Fibroblast of lung (primary cell): ENCODE measurements around the gene ALOX12B. TPM values are rescaled to one million over a fixed set of nuclear protein-coding genes. Genes with fewer than 3 reads are reported as not detected.
A peak's percentile ranks its signal among the peaks of the same experiment; 100 is the strongest.

Experiments used
- DNase-seq, 2 donors: peaks; one replicate each; pipeline versions ENCODE4 v3.0.0 to v3.0.0-alpha.2; 2010; ENCODE audit warnings: low read depth in 2 of 2
- H2AFZ ChIP-seq: 2 replicates; pipeline ENCODE4 v1.5.1; 2012; ENCODE audit warnings: low read length, control low read depth, inconsistent platforms
- H3K27ac ChIP-seq: 2 replicates; pipeline ENCODE4 v1.5.1; 2011; ENCODE audit warnings: low read length, control low read depth; ENCODE audit not compliant: insufficient read depth
- H3K27me3 ChIP-seq: 2 replicates; pipeline ENCODE4 v1.5.1; 2011; ENCODE audit warnings: mild to moderate bottlenecking, low read length; ENCODE audit not compliant: control insufficient read depth, insufficient read depth
- H3K36me3 ChIP-seq: 2 replicates; pipeline ENCODE4 v1.5.1; 2011; ENCODE audit warnings: low read length; ENCODE audit not compliant: control insufficient read depth, insufficient read depth
- H3K4me1 ChIP-seq: 2 replicates; pipeline ENCODE4 v1.5.1; 2011; ENCODE audit warnings: low read length; ENCODE audit not compliant: control insufficient read depth, insufficient read depth; ENCODE audit errors: extremely low read depth
- H3K4me2 ChIP-seq: 2 replicates; pipeline ENCODE4 v1.5.1; 2011; ENCODE audit warnings: low read length, control low read depth; ENCODE audit not compliant: insufficient read depth; ENCODE audit errors: extremely low read depth
- H3K4me3 ChIP-seq, 4 experiments: fragments of 200-600 bp in 1 of 4; sonication (generic) in 1 of 4; replicated peaks in 1 of 4; 2 replicates each; pipeline ENCODE4 v1.5.1; 2011 to 2016; ENCODE audit warnings: low read length in 4 of 4, low read depth in 3 of 4, mild to moderate bottlenecking in 3 of 4, control low read depth in 2 of 4, inconsistent platforms in 1 of 4, mixed read lengths in 1 of 4; ENCODE audit not compliant: insufficient read depth in 1 of 4; ENCODE audit errors: control extremely low read depth in 1 of 4
- H3K79me2 ChIP-seq: 2 replicates; pipeline ENCODE4 v1.5.1; 2012; ENCODE audit warnings: mild to moderate bottlenecking, low read length, inconsistent platforms; ENCODE audit not compliant: control insufficient read depth, insufficient read depth
- H3K9ac ChIP-seq: 2 replicates; pipeline ENCODE4 v1.5.1; 2011; ENCODE audit warnings: mild to moderate bottlenecking, low read length, control low read depth; ENCODE audit not compliant: insufficient read depth
- H3K9me3 ChIP-seq: 2 replicates; pipeline ENCODE4 v1.5.1; 2012; ENCODE audit warnings: low read depth, low read length; ENCODE audit not compliant: control insufficient read depth, insufficient read depth
- H4K20me1 ChIP-seq: 2 replicates; pipeline ENCODE4 v1.5.1; 2011; ENCODE audit warnings: low read length; ENCODE audit not compliant: control insufficient read depth, insufficient read depth; ENCODE audit errors: extremely low read depth
- CTCF ChIP-seq, 2 donors: IDR thresholded peaks in 1 of 2; conservative IDR thresholded peaks in 1 of 2; 1 replicate in 1 of 2; 2 replicates in 1 of 2; pipeline ENCODE4 v1.5.1; 2011 to 2012; ENCODE audit warnings: low read length in 2 of 2, control low read depth in 1 of 2, inconsistent platforms in 1 of 2, low read depth in 1 of 2, mild to moderate bottlenecking in 1 of 2
- EZH2 ChIP-seq: IDR thresholded peaks from 2 replicates; pipeline ENCODE4 v1.5.1; 2012; ENCODE audit warnings: low read length, control low read depth, mild to moderate bottlenecking; ENCODE audit errors: missing control alignments
- polyA plus RNA-seq, 2 donors: library from polyadenylated mRNA; depleted of rRNA in 1 of 2; stranded (reverse) in 1 of 2; unstranded in 1 of 2; fragments of >200 nt; gene quantifications; 2 replicates each; pipeline ENCODE4 v1.2.1, GENCODE V29; 2011 to 2012; ENCODE audit warnings: missing spikeins in 1 of 2
- total RNA-seq: library from RNA; depleted of rRNA; stranded (reverse); fragments of >200 nt; gene quantifications from 2 replicates; pipeline ENCODE4 v1.2.1, GENCODE V29; 2014

The ALOX12B gene
- total and polyA plus RNA-seq, 2 donors (not counting 1 experiment from before 2014, with no cell fraction given): not detected

GRCh38 chr17:8117980-8118768 is 30.7 kb upstream of the ALOX12B start, which contains the start of gene ALOXE3:
TSS of gene ALOXE3 (minus strand) at chr17:8118514. CDS start at chr17:8117990, 524 bp downstream.
- H3K79me2 ChIP-seq: no peaks in the 10 kb centered on the region
- H3K27ac ChIP-seq: no peak within 1 kb of the TSS
- no peaks in the 10 kb centered on the region for H3K36me3 ChIP-seq
- no peaks in the 10 kb centered on the region for H3K9me3 ChIP-seq
- H3K4me2 ChIP-seq: peak within 1 kb of the TSS; percentile 99
- peak within 1 kb of the TSS; percentile 60 for H2AFZ ChIP-seq
- TF ChIP-seq EZH2: no peak
- TF ChIP-seq CTCF (conservative IDR thresholded peaks at IDR 0.05 in 1 of 2, IDR thresholded peaks at IDR 0.05 in 1 of 2; ENCODE audit: low read depth in 1 of 2, low read length in 2 of 2): no peak
- H4K20me1 ChIP-seq: no peaks in the 10 kb centered on the region
- H3K27me3 ChIP-seq: peaks cover 30% of the 10 kb centered on the region
- peak; percentile 36 to 75 for DNase-seq
- peaks cover 5% of the 10 kb centered on the region for H3K4me1 ChIP-seq
- peak within 1 kb of the TSS; percentile 9 to 83 (median 66) for H3K4me3 ChIP-seq
- H3K9ac ChIP-seq: no peak within 1 kb of the TSS

GRCh38 chr17:8117367-8117979 is 30.0 kb upstream of the ALOX12B start:
- no peaks in the 10 kb centered on the region for H4K20me1 ChIP-seq
- H3K79me2 ChIP-seq: no peaks in the 10 kb centered on the region
- H2AFZ ChIP-seq: peak overlapping the region; percentile 60
- H3K27ac ChIP-seq: no peak overlapping the region
- peaks cover 33% of the 10 kb centered on the region for H3K27me3 ChIP-seq
- TF ChIP-seq EZH2: no peak
- TF ChIP-seq CTCF (conservative IDR thresholded peaks at IDR 0.05 in 1 of 2, IDR thresholded peaks at IDR 0.05 in 1 of 2; ENCODE audit: low read depth in 1 of 2, low read length in 2 of 2): no peak
- H3K9me3 ChIP-seq: no peaks in the 10 kb centered on the region
- H3K4me2 ChIP-seq: peak overlapping the region; percentile 99
- no peak for DNase-seq
- no peak overlapping the region for H3K9ac ChIP-seq
- no peaks in the 10 kb centered on the region for H3K36me3 ChIP-seq
- H3K4me1 ChIP-seq: peaks cover 5% of the 10 kb centered on the region
- H3K4me3 ChIP-seq: peak overlapping the region in 2 of 4 experiments; percentile 70 to 83

- no peaks in the 10 kb centered on the region for H3K79me2 ChIP-seq
- no peaks in the 10 kb centered on the region for H3K9me3 ChIP-seq
- no peak overlapping the region for H3K9ac ChIP-seq
- no peak overlapping the region for H3K4me3 ChIP-seq
- H3K36me3 ChIP-seq: no peaks in the 10 kb centered on the region
- H2AFZ ChIP-seq: no peak overlapping the region
- no peak for DNase-seq
- peaks cover 5% of the 10 kb centered on the region for H3K4me1 ChIP-seq
- H3K4me2 ChIP-seq: no peak overlapping the region
- H4K20me1 ChIP-seq: no peaks in the 10 kb centered on the region
- H3K27ac ChIP-seq: no peak overlapping the region
- H3K27me3 ChIP-seq: peaks cover 39% of the 10 kb centered on the region
- TF ChIP-seq CTCF (conservative IDR thresholded peaks at IDR 0.05 in 1 of 2, IDR thresholded peaks at IDR 0.05 in 1 of 2; ENCODE audit: low read depth in 1 of 2, low read length in 2 of 2): no peak
Observed at GRCh38 chr17:8116776-8117175, 29.3 kb upstream of the ALOX12B start.
